D341Med (cell line): ENCODE data around the gene PRSS33.

Experiments used
- DNase-seq: peaks from one replicate; pipeline ENCODE4 v3.0.0; 2012; ENCODE audit warnings: low spot score

PRSS33 gene

DNA sequence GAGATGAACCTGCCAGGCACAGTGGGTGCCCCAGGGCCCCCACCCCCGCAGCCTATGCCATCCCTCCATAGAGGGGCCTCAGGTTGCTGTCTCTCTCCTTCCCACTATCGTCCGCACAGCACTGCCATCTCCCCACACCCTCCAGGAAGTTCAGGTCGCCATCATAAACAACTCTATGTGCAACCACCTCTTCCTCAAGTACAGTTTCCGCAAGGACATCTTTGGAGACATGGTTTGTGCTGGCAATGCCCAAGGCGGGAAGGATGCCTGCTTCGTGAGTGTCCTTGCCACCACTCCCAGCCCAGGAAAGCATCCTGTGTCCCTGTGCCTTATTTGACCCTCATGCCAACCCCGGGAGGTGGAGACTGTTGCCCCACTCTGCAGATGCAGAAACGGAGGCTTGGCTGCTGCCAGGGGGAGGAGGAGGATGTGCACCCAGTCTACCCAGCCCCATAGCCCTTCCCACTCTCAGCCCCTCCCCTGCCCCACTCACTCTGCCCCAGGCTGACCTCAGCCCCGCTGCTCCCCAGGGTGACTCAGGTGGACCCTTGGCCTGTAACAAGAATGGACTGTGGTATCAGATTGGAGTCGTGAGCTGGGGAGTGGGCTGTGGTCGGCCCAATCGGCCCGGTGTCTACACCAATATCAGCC lies 33.6 kb upstream of the PRSS33 start:
- no peak for DNase-seq

DNA sequence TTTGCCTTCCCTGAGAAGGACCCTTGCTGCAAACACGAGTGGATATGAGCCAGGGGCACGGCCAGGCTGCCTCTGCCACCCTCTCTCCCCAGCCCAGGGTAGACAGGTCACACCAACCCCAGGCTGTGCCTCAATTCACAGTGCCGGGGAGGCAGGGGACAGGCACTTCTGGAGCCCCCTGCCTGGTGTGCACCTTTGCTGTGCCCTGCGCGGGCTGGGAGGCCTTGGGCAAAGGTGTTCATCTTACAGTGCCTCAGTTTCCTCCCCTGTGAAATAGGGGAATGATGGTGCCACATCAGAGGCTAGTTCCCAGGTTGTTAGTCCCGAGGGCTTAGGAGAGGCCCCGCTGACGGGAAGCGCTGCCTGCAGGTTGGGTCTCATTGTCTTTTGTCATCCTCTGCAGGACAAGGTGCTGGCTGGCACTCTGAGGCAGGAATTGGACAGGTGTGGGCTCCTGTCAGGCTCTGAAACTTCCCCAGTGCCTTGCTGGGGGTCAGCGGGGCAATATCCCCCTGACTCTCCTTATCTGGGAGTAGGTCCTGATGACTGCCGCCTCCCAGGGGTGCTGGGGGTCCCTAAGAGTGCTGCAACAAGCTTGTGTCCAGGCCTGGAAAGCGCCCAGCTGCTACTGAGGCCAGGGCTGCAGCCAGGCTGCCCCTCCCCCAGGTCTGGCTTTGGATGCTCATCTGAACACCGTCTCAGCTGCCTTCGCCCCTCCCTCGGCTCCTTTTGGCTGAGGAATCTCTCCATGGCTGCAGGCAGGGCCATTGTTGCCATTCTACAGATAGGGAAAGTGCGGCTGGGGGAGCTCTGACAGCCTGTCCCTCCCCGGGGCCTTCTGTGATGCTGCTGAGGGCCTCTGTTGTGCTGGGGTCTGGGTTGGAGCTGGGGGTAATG lies 32.8 kb upstream of the PRSS33 start:
- no peak for DNase-seq

- no peak for DNase-seq
Observed at GRCh38 chr16:2819179-2819938, 32.0 kb upstream of the PRSS33 start.

- DNase-seq: no peak
Observed at GRCh38 chr16:2818272-2818876, 31.0 kb upstream of the PRSS33 start.

DNA sequence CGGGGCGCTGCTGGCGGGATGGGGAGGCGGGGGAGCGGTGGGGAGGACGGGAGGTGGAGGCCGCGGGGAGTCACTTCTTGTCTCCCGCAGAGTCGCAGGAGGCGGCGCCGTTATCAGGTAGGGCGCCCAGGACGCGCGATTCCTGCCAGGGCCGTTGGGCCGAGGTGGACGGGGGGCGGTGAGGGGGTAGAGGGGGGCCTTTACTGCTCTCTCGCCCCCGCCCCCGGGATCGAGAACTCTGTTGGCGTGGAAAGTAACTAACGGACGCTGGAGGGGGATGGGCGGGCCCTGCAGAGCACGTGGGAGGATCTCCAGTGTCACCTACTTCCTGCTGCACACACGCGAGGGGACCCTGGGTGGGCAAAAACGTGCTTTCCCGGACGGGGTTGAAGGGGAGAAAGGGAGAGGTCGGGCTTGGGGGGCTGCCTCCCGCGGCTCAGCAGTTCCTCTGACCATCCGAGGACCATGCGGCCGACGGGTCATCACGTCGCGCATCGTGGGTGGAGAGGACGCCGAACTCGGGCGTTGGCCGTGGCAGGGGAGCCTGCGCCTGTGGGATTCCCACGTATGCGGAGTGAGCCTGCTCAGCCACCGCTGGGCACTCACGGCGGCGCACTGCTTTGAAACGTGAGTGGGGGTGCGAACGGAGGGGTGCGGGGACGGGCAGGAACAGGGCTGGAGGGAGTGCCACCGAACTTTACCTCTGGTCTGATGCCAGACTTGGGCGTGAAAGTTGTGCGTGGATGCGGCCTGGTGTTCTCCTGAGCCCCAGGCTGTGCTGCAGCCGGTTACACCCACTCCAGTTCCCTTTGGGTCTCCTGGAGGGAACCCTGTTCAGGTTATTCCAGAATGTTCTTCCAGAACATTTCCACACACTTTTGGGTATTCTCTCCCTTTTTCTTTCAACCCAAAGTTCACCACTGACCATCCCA lies 30.2 kb upstream of the PRSS33 start:
- no peak for DNase-seq

DNA sequence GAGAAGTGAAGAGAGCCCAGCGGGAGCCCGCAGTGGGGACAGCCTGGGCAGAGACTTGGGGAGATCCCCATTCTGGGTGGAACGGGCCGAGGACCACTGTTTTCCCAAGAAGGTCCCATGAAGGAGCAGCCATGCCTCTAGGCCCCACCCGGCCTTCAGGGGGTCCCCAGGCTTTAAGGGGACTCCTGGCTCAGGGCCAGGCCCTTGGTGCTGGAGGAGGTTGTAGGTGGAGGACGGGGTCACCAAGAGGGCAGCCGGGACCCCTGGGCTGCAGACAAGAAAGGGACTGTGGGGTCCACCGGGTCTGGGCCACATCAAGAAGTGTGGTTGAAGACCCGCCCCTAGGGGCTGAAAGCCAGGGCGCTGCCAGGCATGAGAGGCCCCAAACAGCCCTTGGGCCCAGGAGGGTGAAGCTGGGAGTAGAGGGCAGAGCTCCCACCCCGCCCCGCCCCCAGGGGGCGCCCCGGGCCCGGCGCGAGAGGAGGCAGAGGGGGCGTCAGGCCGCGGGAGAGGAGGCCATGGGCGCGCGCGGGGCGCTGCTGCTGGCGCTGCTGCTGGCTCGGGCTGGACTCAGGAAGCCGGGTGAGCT lies 29.5 kb upstream of the PRSS33 start, which contains the start of gene PRSS21:
TSS of gene PRSS21 (plus strand) at position 487 of the 589 bp plus-strand sequence. CDS start at position 519, 32 bp downstream.
- DNase-seq: no peak

DNA sequence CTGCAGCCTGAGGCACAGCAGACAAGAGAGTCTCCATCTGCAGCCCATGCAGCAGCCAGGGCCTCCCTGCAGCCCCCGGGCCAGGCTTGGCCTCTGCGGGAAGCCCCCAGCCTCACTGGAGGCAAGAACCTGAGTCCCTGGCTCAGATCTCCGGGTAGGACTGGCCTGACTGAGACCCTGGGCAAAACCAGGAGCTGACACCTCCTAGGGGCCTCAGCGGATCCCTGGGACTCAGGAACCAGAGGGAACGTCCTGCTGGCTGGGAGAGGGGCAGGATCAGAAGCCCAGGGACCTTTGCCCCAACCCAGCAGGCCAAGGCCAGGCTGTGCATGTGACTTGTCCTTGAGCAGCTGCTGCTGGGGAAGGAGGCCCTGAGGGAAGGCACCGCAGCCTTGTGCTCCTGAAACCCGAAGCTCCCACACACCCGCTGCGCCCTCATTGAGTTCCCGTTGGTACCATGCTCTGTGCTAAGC lies 28.0 kb upstream of the PRSS33 start:
- no peak for DNase-seq

- DNase-seq: no peak
Observed at GRCh38 chr16:2814551-2815298, 27.4 kb upstream of the PRSS33 start.

- DNase-seq: no peak
Observed at GRCh38 chr16:2813771-2814221, 26.4 kb upstream of the PRSS33 start.

- no peak for DNase-seq
Observed at GRCh38 chr16:2811703-2812471, 24.5 kb upstream of the PRSS33 start.

DNA sequence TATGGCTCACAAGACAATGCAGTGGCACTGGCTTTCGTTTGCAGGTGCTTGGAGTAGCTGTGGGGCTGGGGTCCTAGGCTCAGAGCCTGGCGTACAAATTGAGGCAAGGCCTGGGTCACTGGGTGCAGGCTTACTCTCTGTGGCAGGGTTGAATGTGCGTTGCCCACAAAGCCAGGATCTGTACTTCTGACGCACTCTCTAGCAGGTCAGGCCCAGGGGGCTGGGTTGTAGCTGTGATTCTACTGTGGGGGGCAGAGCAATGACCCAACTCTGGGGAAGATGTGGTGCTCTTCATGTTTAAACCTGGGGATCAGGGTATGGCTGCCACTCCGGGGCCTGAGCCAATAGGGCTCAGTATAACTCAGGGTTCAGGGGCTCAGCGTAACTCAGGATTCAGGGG lies 23.3 kb upstream of the PRSS33 start:
- no peak for DNase-seq

DNA sequence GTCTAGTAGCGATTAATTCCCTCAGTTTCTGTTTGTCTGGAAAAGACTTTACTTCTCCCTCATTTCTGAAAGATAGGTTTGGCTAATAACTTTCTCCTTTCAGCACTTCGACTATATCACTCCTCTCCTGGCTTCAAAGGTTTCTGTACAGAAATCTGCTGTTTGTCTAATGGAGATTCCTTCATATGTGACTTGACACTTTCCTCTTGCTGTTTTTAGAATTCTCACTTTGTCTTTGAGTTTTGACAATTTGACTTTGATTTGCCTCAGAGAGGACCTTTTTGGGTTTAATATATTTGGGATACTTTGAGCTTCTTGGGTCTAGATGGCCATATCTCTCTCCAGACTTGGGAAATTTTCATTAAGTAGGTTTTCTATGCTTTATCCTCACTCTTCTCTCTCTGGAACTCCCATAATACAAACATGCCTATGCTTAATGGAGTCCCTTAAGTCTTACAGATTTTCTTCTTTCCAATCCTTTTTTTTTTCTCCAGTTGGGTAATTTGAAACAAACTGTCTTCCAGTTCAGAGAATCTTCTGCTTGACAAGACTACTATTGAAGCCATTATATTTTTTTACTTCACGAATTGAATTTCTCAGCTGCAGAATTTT lies 21.9 kb upstream of the PRSS33 start:
- no peak for DNase-seq

DNA sequence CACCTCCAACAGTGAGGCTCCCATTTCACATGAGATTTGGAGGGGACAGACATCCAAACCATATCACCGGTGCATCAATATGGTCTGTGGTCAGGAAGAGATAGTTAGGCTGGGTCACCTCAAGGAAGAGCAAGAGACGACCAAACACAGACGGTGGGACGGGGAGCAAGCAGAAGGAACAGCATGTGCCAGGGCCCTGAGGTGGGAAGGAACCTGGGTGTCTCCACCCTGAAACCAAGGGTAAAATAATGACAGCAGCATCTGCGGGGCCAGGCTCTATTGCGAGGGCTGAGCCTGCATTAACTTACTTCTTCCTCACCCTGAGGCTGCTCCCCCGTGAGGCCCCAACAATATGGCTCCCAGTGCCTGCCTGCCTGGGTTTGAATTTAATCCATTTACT lies 20.8 kb upstream of the PRSS33 start:
- no peak for DNase-seq

GRCh38 chr16:2806286-2806685 lies 18.9 kb upstream of the PRSS33 start:
- DNase-seq: no peak

DNA sequence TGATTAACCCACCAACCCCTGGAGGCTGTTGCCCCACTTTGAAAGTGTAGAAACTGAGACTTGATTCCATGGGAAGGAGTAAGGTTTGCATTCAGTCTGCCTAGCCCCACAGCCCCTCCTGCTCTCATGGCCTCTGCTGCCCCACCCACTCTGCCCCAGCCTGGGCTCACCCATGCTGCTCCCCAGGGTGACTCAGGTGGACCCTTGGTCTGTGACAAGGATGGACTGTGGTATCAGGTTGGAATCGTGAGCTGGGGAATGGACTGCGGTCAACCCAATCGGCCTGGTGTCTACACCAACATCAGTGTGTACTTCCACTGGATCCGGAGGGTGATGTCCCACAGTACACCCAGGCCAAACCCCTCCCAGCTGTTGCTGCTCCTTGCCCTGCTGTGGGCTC lies 17.4 kb upstream of the PRSS33 start:
- no peak for DNase-seq

- no peak for DNase-seq
Observed at GRCh38 chr16:2803545-2804195, 16.3 kb upstream of the PRSS33 start.

DNA sequence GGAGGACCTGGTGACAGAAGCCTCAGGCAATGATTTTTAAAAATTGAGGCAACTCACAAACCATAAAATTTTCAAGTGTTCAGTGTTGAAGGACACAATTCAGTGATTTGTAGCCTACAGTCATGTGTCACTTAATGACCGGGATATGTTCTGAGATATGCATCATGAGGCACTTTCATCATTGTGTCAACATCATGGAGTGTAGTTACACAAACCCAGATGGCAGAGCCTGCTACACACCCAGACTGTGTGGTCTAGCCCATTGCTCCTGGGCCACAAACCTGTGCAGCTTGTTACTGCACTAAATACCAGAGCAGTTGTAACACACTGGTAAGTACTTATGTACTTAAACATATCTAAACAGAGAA lies 12.5 kb upstream of the PRSS33 start:
- no peak for DNase-seq
